ENCODE data around the gene CCDC71. TPM values are rescaled to one million over a fixed set of nuclear protein-coding genes. Genes with fewer than 3 reads are reported as not detected.

Gene CCDC71
- total and polyA plus RNA-seq, 2 donors: 15.5 to 19.4 TPM

- no peak for DNase-seq (ENCODE audit: low read depth in 6 of 9, low spot score in 9 of 9)
- Histone ChIP-seq H3K9me3 (ENCODE audit: control insufficient read depth in 2 of 2, insufficient read depth in 1 of 2, low read length in 1 of 2) (no peaks in the 10 kb centered on the region), H3K27ac (ENCODE audit: low read depth in 1 of 2, low read length in 1 of 2) (no peak overlapping the region), H3K27me3 (ENCODE audit: control insufficient read depth in 2 of 2, insufficient read depth in 1 of 2, low read length in 1 of 2) (no peaks in the 10 kb centered on the region), H3K4me3 (ENCODE audit: low read length in 2 of 2) (no peak overlapping the region), H3K4me1 (ENCODE audit: control insufficient read depth in 2 of 2, insufficient read depth in 2 of 2, low read length in 2 of 2) (no peaks in the 10 kb centered on the region), H3K36me3 (ENCODE audit: control insufficient read depth in 2 of 2, insufficient read depth in 2 of 2, low read length in 1 of 2) (no peaks in the 10 kb centered on the region)
- WGBS: 96% methylated on average over 1 of the region's 1 CpG
Observed at GRCh38 chr3:49191741-49192140, 25.6 kb upstream of the CCDC71 start.

GRCh38 chr3:49183873-49184272, 17.7 kb upstream of the CCDC71 start:
- H3K4me1 ChIP-seq (ENCODE audit: control insufficient read depth in 2 of 2, insufficient read depth in 2 of 2, low read length in 2 of 2): no peaks in the 10 kb centered on the region
- H3K27me3 ChIP-seq (ENCODE audit: control insufficient read depth in 2 of 2, insufficient read depth in 1 of 2, low read length in 1 of 2): peaks cover 0 to 2% of the 10 kb centered on the region in 2 donors
- no peak for DNase-seq (ENCODE audit: low read depth in 6 of 9, low spot score in 9 of 9)
- no peak overlapping the region for H3K4me3 ChIP-seq (ENCODE audit: low read length in 2 of 2)
- no peaks in the 10 kb centered on the region for H3K9me3 ChIP-seq (ENCODE audit: control insufficient read depth in 2 of 2, insufficient read depth in 1 of 2, low read length in 1 of 2)
- H3K27ac ChIP-seq (ENCODE audit: low read depth in 1 of 2, low read length in 1 of 2): no peak overlapping the region
- no peaks in the 10 kb centered on the region for H3K36me3 ChIP-seq (ENCODE audit: control insufficient read depth in 2 of 2, insufficient read depth in 2 of 2, low read length in 1 of 2)
- 100% methylated on average over 1 of the region's 1 CpG for WGBS

DNA sequence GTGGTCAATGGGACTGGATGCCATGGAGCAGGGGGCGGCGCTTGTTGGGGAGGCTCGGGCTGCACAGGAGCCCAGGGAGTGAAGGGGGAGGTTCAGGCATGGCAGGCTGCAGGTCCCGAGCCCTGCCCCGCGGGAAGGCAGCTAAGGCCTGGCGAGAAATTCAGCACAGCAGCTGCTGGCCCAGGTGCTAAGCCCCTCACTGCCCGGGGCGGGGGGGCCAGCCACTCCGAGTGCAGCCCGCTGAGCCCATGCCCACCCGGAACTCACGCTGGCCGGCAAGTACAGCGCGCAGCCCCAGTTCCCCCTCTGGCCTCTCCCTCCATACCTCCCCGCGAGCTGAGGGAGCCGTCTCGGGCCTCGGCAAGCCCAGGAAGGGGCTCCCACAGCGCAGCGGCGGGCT, 16.6 kb upstream of the CCDC71 start:
- H3K4me3 ChIP-seq (ENCODE audit: low read length in 2 of 2): no peak overlapping the region
- 95% methylated on average over 24 of the region's 24 CpGs for WGBS
- no peak for DNase-seq (ENCODE audit: low read depth in 6 of 9, low spot score in 9 of 9)

DNA sequence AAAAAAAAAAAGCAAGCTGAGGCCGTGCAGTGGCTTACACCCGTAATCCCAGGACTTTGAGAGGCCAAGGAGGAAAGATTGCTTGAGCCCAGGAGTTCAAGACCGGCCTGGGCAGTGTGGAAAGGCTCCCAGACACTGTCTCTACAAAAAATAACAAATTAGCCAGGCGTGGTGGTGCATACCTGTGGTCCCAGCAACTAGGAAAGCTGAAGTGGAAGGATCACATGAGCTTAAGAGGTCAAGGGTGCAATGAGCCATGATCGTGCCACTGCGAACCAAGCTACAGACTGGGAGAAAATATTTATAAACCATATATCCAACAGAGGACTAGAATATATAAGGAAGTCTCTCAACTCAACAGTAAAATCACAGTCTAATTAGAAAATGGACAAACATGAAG, 15.2 kb upstream of the CCDC71 start:
- Histone ChIP-seq H3K36me3 (ENCODE audit: control insufficient read depth in 2 of 2, insufficient read depth in 2 of 2, low read length in 1 of 2) (no peaks in the 10 kb centered on the region), H3K27ac (ENCODE audit: low read depth in 1 of 2, low read length in 1 of 2) (no peak overlapping the region), H3K4me1 (ENCODE audit: control insufficient read depth in 2 of 2, insufficient read depth in 2 of 2, low read length in 2 of 2) (no peaks in the 10 kb centered on the region), H3K4me3 (ENCODE audit: low read length in 2 of 2) (no peak overlapping the region), H3K27me3 (ENCODE audit: control insufficient read depth in 2 of 2, insufficient read depth in 1 of 2, low read length in 1 of 2) (peaks cover 0 to 2% of the 10 kb centered on the region in 2 donors), H3K9me3 (ENCODE audit: control insufficient read depth in 2 of 2, insufficient read depth in 1 of 2, low read length in 1 of 2) (no peaks in the 10 kb centered on the region)
- 86% methylated on average over 6 of the region's 6 CpGs for WGBS
- DNase-seq (ENCODE audit: low read depth in 6 of 9, low spot score in 9 of 9): no peak

More for the DNA sequence above, 16.6 kb upstream of the CCDC71 start:
- no peaks in the 10 kb centered on the region for H3K4me1 ChIP-seq (ENCODE audit: control insufficient read depth in 2 of 2, insufficient read depth in 2 of 2, low read length in 2 of 2)
- peaks cover 0 to 2% of the 10 kb centered on the region in 2 donors for H3K27me3 ChIP-seq (ENCODE audit: control insufficient read depth in 2 of 2, insufficient read depth in 1 of 2, low read length in 1 of 2)
- no peaks in the 10 kb centered on the region for H3K9me3 ChIP-seq (ENCODE audit: control insufficient read depth in 2 of 2, insufficient read depth in 1 of 2, low read length in 1 of 2)
- H3K36me3 ChIP-seq (ENCODE audit: control insufficient read depth in 2 of 2, insufficient read depth in 2 of 2, low read length in 1 of 2): no peaks in the 10 kb centered on the region
- no peak overlapping the region for H3K27ac ChIP-seq (ENCODE audit: low read depth in 1 of 2, low read length in 1 of 2)

- Histone ChIP-seq H3K27me3 (ENCODE audit: control insufficient read depth in 2 of 2, insufficient read depth in 1 of 2, low read length in 1 of 2) (peaks cover 0 to 2% of the 10 kb centered on the region in 2 donors), H3K27ac (ENCODE audit: low read depth in 1 of 2, low read length in 1 of 2) (no peak overlapping the region), H3K36me3 (ENCODE audit: control insufficient read depth in 2 of 2, insufficient read depth in 2 of 2, low read length in 1 of 2) (no peaks in the 10 kb centered on the region), H3K4me1 (ENCODE audit: control insufficient read depth in 2 of 2, insufficient read depth in 2 of 2, low read length in 2 of 2) (no peaks in the 10 kb centered on the region), H3K9me3 (ENCODE audit: control insufficient read depth in 2 of 2, insufficient read depth in 1 of 2, low read length in 1 of 2) (no peaks in the 10 kb centered on the region), H3K4me3 (ENCODE audit: low read length in 2 of 2) (no peak overlapping the region)
- no peak for DNase-seq (ENCODE audit: low read depth in 6 of 9, low spot score in 9 of 9)
Observed at GRCh38 chr3:49180116-49180515, 14.0 kb upstream of the CCDC71 start.

GRCh38 chr3:49177073-49177472, 10.9 kb upstream of the CCDC71 start:
- no peaks in the 10 kb centered on the region for H3K36me3 ChIP-seq (ENCODE audit: control insufficient read depth in 2 of 2, insufficient read depth in 2 of 2, low read length in 1 of 2)
- DNase-seq (ENCODE audit: low read depth in 6 of 9, low spot score in 9 of 9): no peak

GRCh38 chr3:49175530-49175929, 9.4 kb upstream of the CCDC71 start:
- no peak for DNase-seq (ENCODE audit: low read depth in 6 of 9, low spot score in 9 of 9)
- H3K4me1 ChIP-seq (ENCODE audit: control insufficient read depth in 2 of 2, insufficient read depth in 2 of 2, low read length in 2 of 2): peaks cover 6 to 13% of the 10 kb centered on the region in 2 donors
- no peak overlapping the region for H3K27ac ChIP-seq (ENCODE audit: low read depth in 1 of 2, low read length in 1 of 2)
- H3K4me3 ChIP-seq (ENCODE audit: low read length in 2 of 2): no peak overlapping the region
- no peaks in the 10 kb centered on the region for H3K36me3 ChIP-seq (ENCODE audit: control insufficient read depth in 2 of 2, insufficient read depth in 2 of 2, low read length in 1 of 2)
- WGBS: 98% methylated on average over 8 of the region's 8 CpGs
- H3K9me3 ChIP-seq (ENCODE audit: control insufficient read depth in 2 of 2, insufficient read depth in 1 of 2, low read length in 1 of 2): no peaks in the 10 kb centered on the region
- peaks cover 0 to 12% of the 10 kb centered on the region in 2 donors for H3K27me3 ChIP-seq (ENCODE audit: control insufficient read depth in 2 of 2, insufficient read depth in 1 of 2, low read length in 1 of 2)

More at GRCh38 chr3:49177073-49177472, 10.9 kb upstream of the CCDC71 start:
- Histone ChIP-seq H3K9me3 (ENCODE audit: control insufficient read depth in 2 of 2, insufficient read depth in 1 of 2, low read length in 1 of 2) (no peaks in the 10 kb centered on the region), H3K27ac (ENCODE audit: low read depth in 1 of 2, low read length in 1 of 2) (no peak overlapping the region), H3K4me3 (ENCODE audit: low read length in 2 of 2) (no peak overlapping the region), H3K27me3 (ENCODE audit: control insufficient read depth in 2 of 2, insufficient read depth in 1 of 2, low read length in 1 of 2) (peaks cover 0 to 3% of the 10 kb centered on the region in 2 donors), H3K4me1 (ENCODE audit: control insufficient read depth in 2 of 2, insufficient read depth in 2 of 2, low read length in 2 of 2) (peaks cover 0 to under 1% of the 10 kb centered on the region in 2 donors)
- 92% methylated on average over 2 of the region's 2 CpGs for WGBS

- no peak for DNase-seq (ENCODE audit: low read depth in 6 of 9, low spot score in 9 of 9)
- Histone ChIP-seq H3K27me3 (ENCODE audit: control insufficient read depth in 2 of 2, insufficient read depth in 1 of 2, low read length in 1 of 2) (peaks cover 0 to 12% of the 10 kb centered on the region in 2 donors), H3K36me3 (ENCODE audit: control insufficient read depth in 2 of 2, insufficient read depth in 2 of 2, low read length in 1 of 2) (no peaks in the 10 kb centered on the region), H3K4me1 (ENCODE audit: control insufficient read depth in 2 of 2, insufficient read depth in 2 of 2, low read length in 2 of 2) (peaks cover 6 to 13% of the 10 kb centered on the region in 2 donors), H3K27ac (ENCODE audit: low read depth in 1 of 2, low read length in 1 of 2) (no peak overlapping the region), H3K9me3 (ENCODE audit: control insufficient read depth in 2 of 2, insufficient read depth in 1 of 2, low read length in 1 of 2) (no peaks in the 10 kb centered on the region), H3K4me3 (ENCODE audit: low read length in 2 of 2) (no peak overlapping the region)
- 98% methylated on average over 9 of the region's 9 CpGs for WGBS
Observed at GRCh38 chr3:49174397-49174985, 8.4 kb upstream of the CCDC71 start.

GRCh38 chr3:49173792-49174170, 7.7 kb upstream of the CCDC71 start:
- H3K4me3 ChIP-seq (ENCODE audit: low read length in 2 of 2): no peak overlapping the region
- H3K27ac ChIP-seq (ENCODE audit: low read depth in 1 of 2, low read length in 1 of 2): no peak overlapping the region
- H3K27me3 ChIP-seq (ENCODE audit: control insufficient read depth in 2 of 2, insufficient read depth in 1 of 2, low read length in 1 of 2): peaks cover 0 to 12% of the 10 kb centered on the region in 2 donors
- no peaks in the 10 kb centered on the region for H3K36me3 ChIP-seq (ENCODE audit: control insufficient read depth in 2 of 2, insufficient read depth in 2 of 2, low read length in 1 of 2)
- 89% methylated on average over 4 of the region's 4 CpGs for WGBS
- H3K4me1 ChIP-seq (ENCODE audit: control insufficient read depth in 2 of 2, insufficient read depth in 2 of 2, low read length in 2 of 2): peaks cover 6 to 13% of the 10 kb centered on the region in 2 donors
- H3K9me3 ChIP-seq (ENCODE audit: control insufficient read depth in 2 of 2, insufficient read depth in 1 of 2, low read length in 1 of 2): no peaks in the 10 kb centered on the region
- DNase-seq (ENCODE audit: low read depth in 6 of 9, low spot score in 9 of 9): no peak
